ENCODE data around the gene CCNB3. TPM values are rescaled to one million over a fixed set of nuclear protein-coding genes. Genes with fewer than 3 reads are reported as not detected.

The CCNB3 gene
- polyA plus RNA-seq, 3 donors, result 0.08 to 0.21 TPM; not detected in 1

- H4K20me1 ChIP-seq (ENCODE audit: insufficient read depth, low read length), result no peaks in the 10 kb centered on the region
- Mint-ChIP-seq H3K9me3 (peaks cover 0 to 2% (median 0%) of the 10 kb centered on the region in 7 donors), H3K4me3 (no peak overlapping the region), H3K4me1 (no peaks in the 10 kb centered on the region), H3K27me3 (ENCODE audit: low read depth in 3 of 3) (peaks cover 0 to 5% (median 2%) of the 10 kb centered on the region in 3 donors), H3K36me3 (no peaks in the 10 kb centered on the region), H3K27ac (no peak overlapping the region)
- TF ChIP-seq CTCF (IDR thresholded peaks at IDR 0.05), result no peak
- H3K9ac ChIP-seq (ENCODE audit: insufficient read depth, low read length, poor library complexity, severe bottlenecking), result no peak overlapping the region
- no peaks in the 10 kb centered on the region for H3K79me2 ChIP-seq (ENCODE audit: insufficient read depth, low read length)
- H3K27ac ChIP-seq (ENCODE audit: low read depth in 1 of 2, low read length in 2 of 2), result no peak overlapping the region
- intact Hi-C loops (cut with micrococcal nuclease), result no loop called here
- H3K4me3 ChIP-seq (replicated peaks in 1 of 3; ENCODE audit: low read depth in 2 of 3, low read length in 3 of 3), result no peak overlapping the region
- H3K4me1 ChIP-seq (ENCODE audit: control insufficient read depth in 1 of 2, insufficient read depth in 2 of 2, low read length in 2 of 2), result no peaks in the 10 kb centered on the region
- WGBS (ENCODE audit: insufficient coverage), result no CpG with 5 or more reads among the region's 2 CpGs
- H3K9me3 ChIP-seq (replicated peaks in 1 of 2; ENCODE audit: control insufficient read depth in 1 of 2, insufficient read depth in 1 of 2, low read length in 2 of 2), result peaks cover 0 to 4% of the 10 kb centered on the region in 2 donors
- no peak overlapping the region for H3K4me2 ChIP-seq (replicated peaks; ENCODE audit: extremely low read depth, low read length, poor library complexity, severe bottlenecking)
- no peaks in the 10 kb centered on the region for H3K27me3 ChIP-seq (ENCODE audit: control insufficient read depth in 2 of 2, insufficient read depth in 2 of 2, low read length in 2 of 2)
- H3K36me3 ChIP-seq (replicated peaks in 1 of 2; ENCODE audit: control insufficient read depth in 1 of 2, insufficient read depth in 2 of 2, low read length in 2 of 2), result no peaks in the 10 kb centered on the region
- H2AFZ ChIP-seq (ENCODE audit: insufficient read depth, low read depth, low read length, poor library complexity, severe bottlenecking), result no peak overlapping the region
- no peak for DNase-seq
Observed at GRCh38 chrX:50393902-50394301, 189.3 kb downstream of the CCNB3 start.

Small RNAs within 50 kb of the gene (small RNA-seq; reads per million reads assigned to genes)
- gene PYY3 (ENCODE audit: insufficient read length, low read depth) (not detected), gene RF00019 (ENCODE audit: insufficient read length, low read depth) (not detected)

Other genes with a start within 250 kb of the CCNB3 start
- not detected for gene AKAP4, start 3.8 kb upstream of the CCNB3 start, polyA plus RNA-seq